GM23248 (cell line): ENCODE results near the gene CDH16.

Experiments
- EZH2 ChIP-seq: fragments of 200-600 bp; sonication (generic); IDR thresholded peaks from 2 replicates; pipeline ENCODE4 v1.6.1; 2018; ENCODE audit warnings: antibody characterized with exemption, mild to moderate bottlenecking; ENCODE audit not compliant: insufficient read depth, poor library complexity, severe bottlenecking
- EZH2phosphoT487 ChIP-seq: fragments of 200-600 bp; sonication (generic); IDR thresholded peaks from 2 replicates; pipeline ENCODE4 v1.6.1; 2018; ENCODE audit warnings: antibody characterized with exemption, moderate library complexity, mild to moderate bottlenecking, low read depth; ENCODE audit not compliant: insufficient read depth

GRCh38 chr16:66899945-66900710 is 18.6 kb downstream of the CDH16 start:
- no peak for TF ChIP-seq EZH2
- TF ChIP-seq EZH2phosphoT487: no peak
